PC-9 (cell line): ENCODE measurements around the gene LAMA5. TPM values are rescaled to one million over a fixed set of nuclear protein-coding genes. Genes with fewer than 3 reads are reported as not detected.

ENCODE experiments used
- BruUV-seq: library from RNA; stranded (reverse); fragments of 400-500 nt; replicated peaks from 2 replicates; lab custom pipeline; 2021; lab: Mats Ljungman, UMichigan
- CTCF ChIA-PET: fragments of 300-600 bp; sonication (Branson Sonifier 250); formaldehyde crosslinking; loops from one replicate; lab custom pipeline; 2022; ENCODE audit warnings: antibody characterized with exemption; lab: Charles Lee
- POLR2A ChIA-PET: fragments of 300-600 bp; sonication (Branson Sonifier 250); formaldehyde crosslinking; loops from one replicate; lab custom pipeline; 2022; ENCODE audit warnings: antibody characterized with exemption; ENCODE audit not compliant: unreplicated experiment; lab: Charles Lee
- DNase-seq, 2 experiments: peaks; one replicate each; pipeline versions ENCODE4 v3.0.0 to v3.0.0-alpha.2; 2015 to 2022; ENCODE audit warnings: mixed read lengths in 1 of 2
- H2AFZ ChIP-seq: fragments of 200-600 bp; sonication (generic); 2 replicates; pipeline ENCODE4 v1.8.1; 2017; ENCODE audit warnings: antibody characterized with exemption
- H3F3A ChIP-seq: fragments of 200-600 bp; sonication (generic); 2 replicates; pipeline ENCODE4 v1.8.1; 2017; ENCODE audit warnings: antibody characterized with exemption, mild to moderate bottlenecking, low read depth; ENCODE audit not compliant: insufficient read depth
- H3K27ac ChIP-seq: fragments of 200-600 bp; sonication (generic); 2 replicates; pipeline ENCODE4 v1.6.1; 2016; ENCODE audit warnings: mixed run types
- H3K27me3 ChIP-seq: fragments of 200-600 bp; sonication (generic); 2 replicates; pipeline ENCODE4 v1.6.1; 2016; ENCODE audit warnings: low read depth, mixed run types; ENCODE audit not compliant: insufficient read depth
- H3K36me3 ChIP-seq: fragments of 200-600 bp; sonication (generic); 2 replicates; pipeline ENCODE4 v1.6.1; 2016; ENCODE audit warnings: low read depth, mixed run types
- H3K4me1 ChIP-seq: fragments of 200-600 bp; sonication (generic); replicated peaks from 2 replicates; pipeline ENCODE4 v1.6.1; 2016; ENCODE audit warnings: mixed run types; ENCODE audit not compliant: insufficient read depth
- H3K4me2 ChIP-seq: fragments of 200-600 bp; sonication (generic); 2 replicates; pipeline ENCODE4 v1.6.1; 2017; ENCODE audit warnings: mixed run types
- H3K4me3 ChIP-seq: fragments of 200-600 bp; sonication (generic); 2 replicates; pipeline ENCODE4 v1.6.1; 2016; ENCODE audit warnings: mixed run types
- H3K79me2 ChIP-seq: fragments of 200-600 bp; sonication (generic); 2 replicates; pipeline ENCODE4 v1.6.1; 2017; ENCODE audit warnings: low read depth, mixed run types
- H3K9me2 ChIP-seq: fragments of 200-600 bp; sonication (generic); 2 replicates; pipeline ENCODE4 v1.8.1; 2017; ENCODE audit warnings: mild to moderate bottlenecking; ENCODE audit not compliant: insufficient read depth
- H3K9me3 ChIP-seq: fragments of 200-600 bp; sonication (generic); 2 replicates; pipeline ENCODE4 v1.8.1; 2016; ENCODE audit warnings: low read depth; ENCODE audit not compliant: insufficient read depth
- H4K20me1 ChIP-seq: fragments of 200-600 bp; sonication (generic); 2 replicates; pipeline ENCODE4 v1.8.1; 2017; ENCODE audit not compliant: insufficient read depth
- CTCF ChIP-seq: fragments of 200-600 bp; sonication (generic); conservative IDR thresholded peaks from 2 replicates; pipeline ENCODE4 v1.6.1; 2017; ENCODE audit warnings: mixed run types, antibody characterized with exemption, mild to moderate bottlenecking, moderate library complexity
- EZH2 ChIP-seq: fragments of 200-600 bp; sonication (generic); IDR thresholded peaks from 2 replicates; pipeline ENCODE4 v1.8.0; 2017; ENCODE audit warnings: antibody characterized with exemption, low read depth
- intact Hi-C: fragments of 100-400 bp; cut with micrococcal nuclease; formaldehyde crosslinking; loops from one replicate; pipeline ENCODE4 v1.10.0; 2022; ENCODE audit not compliant: unreplicated experiment
- total RNA-seq: library from RNA; stranded (reverse); gene quantifications from 2 replicates; pipeline ENCODE4 v1.2.3, GENCODE V29; 2021

The LAMA5 gene
- total RNA-seq, 1 experiment from 2014 or later = 700 TPM

GRCh38 chr20:62394248-62395245, 27.4 kb upstream of the LAMA5 start:
- no peak for TF ChIP-seq CTCF
- no peak for TF ChIP-seq EZH2
- Histone ChIP-seq H2AFZ (no peak overlapping the region), H3K4me2 (no peak overlapping the region), H4K20me1 (peaks cover 18% of the 10 kb centered on the region), H3K4me1 (no peaks in the 10 kb centered on the region), H3K4me3 (no peak overlapping the region), H3F3A (peaks cover 13% of the 10 kb centered on the region), H3K27ac (no peak overlapping the region), H3K9me3 (no peaks in the 10 kb centered on the region), H3K36me3 (peaks cover 2% of the 10 kb centered on the region; the same call in 1 of the 2 replicates), H3K79me2 (no peaks in the 10 kb centered on the region; the same call in 1 of the 2 replicates), H3K27me3 (no peaks in the 10 kb centered on the region), H3K9me2 (no peaks in the 10 kb centered on the region)
- no TSS peak for BruUV-seq
- DNase-seq = no peak
- POLR2A ChIA-PET = no interaction called here
- CTCF ChIA-PET = no interaction called here
- intact Hi-C loops = no loop called here

GRCh38 chr20:62393830-62394229, 26.7 kb upstream of the LAMA5 start:
- no peaks in the 10 kb centered on the region for H3K9me3 ChIP-seq
- BruUV-seq = no TSS peak
- TF ChIP-seq CTCF (no peak), EZH2 (no peak)
- H3K4me3 ChIP-seq = no peak overlapping the region
- H3F3A ChIP-seq = peaks cover 20% of the 10 kb centered on the region
- intact Hi-C loops = no loop called here
- H3K27ac ChIP-seq = no peak overlapping the region
- H3K79me2 ChIP-seq = peaks cover 7% of the 10 kb centered on the region
- no peak for DNase-seq
- H2AFZ ChIP-seq = no peak overlapping the region
- peaks cover 10% of the 10 kb centered on the region for H3K36me3 ChIP-seq
- H3K4me1 ChIP-seq = 0 out of 2 replicates have a peak, but pooled peaks cover 3% of the 10 kb centered on the region
- ChIA-PET CTCF (no interaction called here), POLR2A (no interaction called here)
- peaks cover 25% of the 10 kb centered on the region for H4K20me1 ChIP-seq
- H3K4me2 ChIP-seq = no peak overlapping the region
- H3K9me2 ChIP-seq = no peaks in the 10 kb centered on the region
- no peaks in the 10 kb centered on the region for H3K27me3 ChIP-seq

GRCh38 chr20:62393335-62393665, 26.2 kb upstream of the LAMA5 start:
- no peak for DNase-seq
- Histone ChIP-seq H3K79me2 (peaks cover 12% of the 10 kb centered on the region), H3F3A (peaks cover 25% of the 10 kb centered on the region), H3K27ac (no peak overlapping the region), H3K9me2 (no peaks in the 10 kb centered on the region), H3K4me3 (no peak overlapping the region), H3K9me3 (no peaks in the 10 kb centered on the region), H3K36me3 (peaks cover 15% of the 10 kb centered on the region), H3K27me3 (no peaks in the 10 kb centered on the region), H2AFZ (no peak overlapping the region), H4K20me1 (peaks cover 31% of the 10 kb centered on the region), H3K4me1 (peaks cover 8% of the 10 kb centered on the region), H3K4me2 (no peak overlapping the region)
- intact Hi-C loops = no loop called here
- no TSS peak for BruUV-seq
- TF ChIP-seq CTCF = no peak
- no peak for TF ChIP-seq EZH2
- ChIA-PET CTCF (no interaction called here), POLR2A (no interaction called here)
